IPS-15b (cell line): Measurements from ENCODE around the gene ST7.

ENCODE experiments used
- H3K27me3 ChIP-seq: one replicate; pipeline ENCODE4 v1.6.1; 2013; ENCODE audit warnings: low read length; ENCODE audit not compliant: control insufficient read depth, insufficient read depth
- H3K36me3 ChIP-seq: one replicate; pipeline ENCODE4 v1.6.1; 2013; ENCODE audit warnings: low read length; ENCODE audit not compliant: control insufficient read depth, insufficient read depth
- H3K4me1 ChIP-seq: one replicate; pipeline ENCODE4 v1.6.1; 2013; ENCODE audit warnings: mild to moderate bottlenecking, low read length; ENCODE audit not compliant: control insufficient read depth, insufficient read depth
- H3K4me3 ChIP-seq: one replicate; pipeline ENCODE4 v1.5.1; 2013; ENCODE audit warnings: low read depth, low read length
- H3K9ac ChIP-seq: one replicate; pipeline ENCODE4 v1.6.1; 2013; ENCODE audit warnings: low read depth, mild to moderate bottlenecking, low read length
- H3K9me3 ChIP-seq: one replicate; pipeline ENCODE4 v1.6.1; 2013; ENCODE audit warnings: mild to moderate bottlenecking, low read length; ENCODE audit not compliant: control insufficient read depth, insufficient read depth

ST7 gene

GRCh38 chr7:117163101-117163500 lies 209.8 kb downstream of the ST7 start:
- no peaks in the 10 kb centered on the region for H3K36me3 ChIP-seq
- H3K9ac ChIP-seq, result no peak overlapping the region
- no peaks in the 10 kb centered on the region for H3K9me3 ChIP-seq
- H3K4me3 ChIP-seq, result no peak overlapping the region
- no peaks in the 10 kb centered on the region for H3K4me1 ChIP-seq
- no peaks in the 10 kb centered on the region for H3K27me3 ChIP-seq

GRCh38 chr7:117164620-117165019 lies 211.3 kb downstream of the ST7 start:
- Histone ChIP-seq H3K9me3 (no peaks in the 10 kb centered on the region), H3K27me3 (no peaks in the 10 kb centered on the region), H3K36me3 (no peaks in the 10 kb centered on the region), H3K4me1 (no peaks in the 10 kb centered on the region), H3K4me3 (no peak overlapping the region), H3K9ac (no peak overlapping the region)

GRCh38 chr7:117165656-117166055 lies 212.4 kb downstream of the ST7 start:
- Histone ChIP-seq H3K4me3 (no peak overlapping the region), H3K27me3 (no peaks in the 10 kb centered on the region), H3K9ac (no peak overlapping the region), H3K36me3 (no peaks in the 10 kb centered on the region), H3K9me3 (no peaks in the 10 kb centered on the region), H3K4me1 (no peaks in the 10 kb centered on the region)

- H3K9ac ChIP-seq, result no peak overlapping the region
- no peaks in the 10 kb centered on the region for H3K36me3 ChIP-seq
- H3K4me3 ChIP-seq, result no peak overlapping the region
- no peaks in the 10 kb centered on the region for H3K9me3 ChIP-seq
- H3K27me3 ChIP-seq, result no peaks in the 10 kb centered on the region
- no peaks in the 10 kb centered on the region for H3K4me1 ChIP-seq
Observed at GRCh38 chr7:117169907-117170306, 216.6 kb downstream of the ST7 start.

GRCh38 chr7:117171106-117171505 lies 217.8 kb downstream of the ST7 start:
- Histone ChIP-seq H3K9me3 (no peaks in the 10 kb centered on the region), H3K9ac (no peak overlapping the region), H3K27me3 (no peaks in the 10 kb centered on the region), H3K4me1 (no peaks in the 10 kb centered on the region), H3K36me3 (no peaks in the 10 kb centered on the region), H3K4me3 (no peak overlapping the region)

GRCh38 chr7:117172283-117172682 lies 219.0 kb downstream of the ST7 start:
- no peaks in the 10 kb centered on the region for H3K27me3 ChIP-seq
- H3K36me3 ChIP-seq, result no peaks in the 10 kb centered on the region
- H3K9me3 ChIP-seq, result no peaks in the 10 kb centered on the region
- H3K9ac ChIP-seq, result no peak overlapping the region
- no peaks in the 10 kb centered on the region for H3K4me1 ChIP-seq
- H3K4me3 ChIP-seq, result no peak overlapping the region

- no peak overlapping the region for H3K9ac ChIP-seq
- H3K9me3 ChIP-seq, result no peaks in the 10 kb centered on the region
- no peaks in the 10 kb centered on the region for H3K4me1 ChIP-seq
- no peaks in the 10 kb centered on the region for H3K36me3 ChIP-seq
- H3K27me3 ChIP-seq, result no peaks in the 10 kb centered on the region
- no peak overlapping the region for H3K4me3 ChIP-seq
Observed at GRCh38 chr7:117173035-117173770, 219.9 kb downstream of the ST7 start.

- Histone ChIP-seq H3K36me3 (no peaks in the 10 kb centered on the region), H3K4me1 (no peaks in the 10 kb centered on the region), H3K9ac (no peak overlapping the region), H3K27me3 (no peaks in the 10 kb centered on the region), H3K9me3 (no peaks in the 10 kb centered on the region), H3K4me3 (no peak overlapping the region)
Observed at GRCh38 chr7:117176206-117176605, 222.9 kb downstream of the ST7 start.

GRCh38 chr7:117178600-117178999 lies 225.3 kb downstream of the ST7 start:
- Histone ChIP-seq H3K4me3 (no peak overlapping the region), H3K27me3 (no peaks in the 10 kb centered on the region), H3K9ac (no peak overlapping the region), H3K9me3 (no peaks in the 10 kb centered on the region), H3K36me3 (no peaks in the 10 kb centered on the region), H3K4me1 (no peaks in the 10 kb centered on the region)

- Histone ChIP-seq H3K9ac (no peak overlapping the region), H3K36me3 (no peaks in the 10 kb centered on the region), H3K4me3 (no peak overlapping the region), H3K4me1 (no peaks in the 10 kb centered on the region), H3K27me3 (no peaks in the 10 kb centered on the region), H3K9me3 (no peaks in the 10 kb centered on the region)
Observed at GRCh38 chr7:117179701-117180100, 226.4 kb downstream of the ST7 start.

GRCh38 chr7:117183729-117184128 lies 230.4 kb downstream of the ST7 start:
- Histone ChIP-seq H3K36me3 (no peaks in the 10 kb centered on the region), H3K9me3 (no peaks in the 10 kb centered on the region), H3K27me3 (no peaks in the 10 kb centered on the region), H3K9ac (no peak overlapping the region), H3K4me3 (no peak overlapping the region), H3K4me1 (no peaks in the 10 kb centered on the region)

- Histone ChIP-seq H3K9ac (no peak overlapping the region), H3K4me3 (no peak overlapping the region), H3K4me1 (no peaks in the 10 kb centered on the region), H3K36me3 (no peaks in the 10 kb centered on the region), H3K9me3 (no peaks in the 10 kb centered on the region), H3K27me3 (no peaks in the 10 kb centered on the region)
Observed at GRCh38 chr7:117184367-117184766, 231.1 kb downstream of the ST7 start.
